Stimulated activated CD8-positive, alpha-beta memory T cell treated with anti-CD3 and anti-CD28 coated beads, Interleukin-7, amount 100 ng/mL, for 1 hour (primary cell): ENCODE results near the gene KIAA1671.

ENCODE experiments used
- DNase-seq, 2 donors: peaks; one replicate each; pipeline ENCODE4 v3.0.0-alpha.2; 2020; ENCODE audit warnings: low read depth in 2 of 2

The KIAA1671 gene

GRCh38 chr22:24952837-24953383 is 394 bp downstream of the KIAA1671 start:
- no peak for DNase-seq

GRCh38 chr22:24953384-24954113 is 1.0 kb downstream of the KIAA1671 start:
- no peak for DNase-seq

GRCh38 chr22:24954114-24954463 is 1.6 kb downstream of the KIAA1671 start:
- DNase-seq: no peak

GRCh38 chr22:24954856-24955255 is 2.3 kb downstream of the KIAA1671 start:
- DNase-seq: no peak

GRCh38 chr22:24957043-24957442 is 4.5 kb downstream of the KIAA1671 start:
- DNase-seq: no peak

GRCh38 chr22:24961217-24961844 is 8.8 kb downstream of the KIAA1671 start:
- DNase-seq: no peak

GRCh38 chr22:24962094-24962493 is 9.6 kb downstream of the KIAA1671 start:
- no peak for DNase-seq

- DNase-seq: no peak
Measured at GRCh38 chr22:24962835-24963234, 10.3 kb downstream of the KIAA1671 start.

- DNase-seq: no peak
Measured at GRCh38 chr22:24964441-24964840, 11.9 kb downstream of the KIAA1671 start.

- DNase-seq: no peak
Measured at GRCh38 chr22:24965822-24966626, 13.5 kb downstream of the KIAA1671 start.

- DNase-seq: no peak
Measured at GRCh38 chr22:24968066-24968561, 15.6 kb downstream of the KIAA1671 start.

GRCh38 chr22:24969560-24970301 is 17.2 kb downstream of the KIAA1671 start:
- DNase-seq: no peak

GRCh38 chr22:24972369-24972768 is 19.9 kb downstream of the KIAA1671 start:
- DNase-seq: no peak

- no peak for DNase-seq
Measured at GRCh38 chr22:24973872-24974271, 21.4 kb downstream of the KIAA1671 start.

GRCh38 chr22:24975125-24975640 is 22.7 kb downstream of the KIAA1671 start:
- DNase-seq: no peak

- DNase-seq: no peak
Measured at GRCh38 chr22:24975813-24976341, 23.4 kb downstream of the KIAA1671 start.

GRCh38 chr22:24976442-24977218 is 24.1 kb downstream of the KIAA1671 start:
- no peak for DNase-seq

GRCh38 chr22:24977370-24978221 is 25.1 kb downstream of the KIAA1671 start:
- DNase-seq: no peak

GRCh38 chr22:24978308-24978707 is 25.8 kb downstream of the KIAA1671 start:
- DNase-seq: no peak
